ENCODE data around the gene SNX11.

The SNX11 gene

DNA sequence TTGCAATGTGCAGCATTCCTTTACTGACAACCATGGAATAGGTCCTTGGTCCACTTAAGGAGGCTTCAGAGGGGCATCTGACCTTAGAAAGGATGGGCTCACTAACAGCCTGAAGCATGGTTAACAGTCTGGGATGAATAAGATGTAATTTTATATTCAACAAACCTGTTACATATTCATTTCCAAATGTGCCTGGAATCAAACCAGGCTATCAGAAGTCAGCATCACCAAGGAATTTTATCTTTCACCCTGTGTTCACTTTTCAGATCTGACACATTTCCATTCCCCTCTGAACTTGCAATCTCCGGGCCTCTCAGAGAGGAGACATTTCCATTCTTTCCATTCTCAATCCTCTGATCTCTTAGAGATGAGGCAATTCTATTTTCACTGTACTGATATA lies 62.4 kb downstream of the SNX11 start:
- Histone ChIP-seq H3K4me3 (no peak overlapping the region), H3K27me3 (ENCODE audit: low read depth) (peaks cover 39% of the 10 kb centered on the region), H3K36me3 (replicated peaks) (no peaks in the 10 kb centered on the region), H3K4me1 (no peaks in the 10 kb centered on the region), H3K9me3 (no peaks in the 10 kb centered on the region)
- no peak for DNase-seq (ENCODE audit: low spot score in 2 of 2)
- in situ Hi-C loops (cut with MboI; ENCODE audit: low sequenced_read_pairs) = no loop called here
